Kidney (tissue), 14 donors: ENCODE measurements around the gene GNG3. TPM values are rescaled to one million over a fixed set of nuclear protein-coding genes. Genes with fewer than 3 reads are reported as not detected.
"Not testable (repeated sequence)": the region's sequence is repeated elsewhere in the genome, so short reads cannot be mapped to it uniquely, and the experiment has no call there.

Source experiments
- DNase-seq, 5 donors: peaks; one replicate each; pipeline ENCODE4 v3.0.0-alpha.2; 2013 to 2020
- FAIRE-seq: peaks from 2 replicates; lab custom pipeline; 2012; peaks lifted over from hg19 to GRCh38; lab: Jason Lieb, UNC
- H3K27ac ChIP-seq, 2 donors: one replicate each; pipeline ENCODE4 v1.7.0; 2013; ENCODE audit warnings: low read depth in 2 of 2, low read length in 2 of 2, inconsistent platforms in 1 of 2
- H3K27me3 ChIP-seq: one replicate; pipeline ENCODE4 v1.7.1; 2013; ENCODE audit warnings: low read length, inconsistent platforms; ENCODE audit not compliant: control insufficient read depth, insufficient read depth
- H3K36me3 ChIP-seq, 3 donors: one replicate each; pipeline versions ENCODE4 v1.7.0 to v1.7.1; 2013; ENCODE audit warnings: low read length in 3 of 3, control low read depth in 1 of 3, inconsistent platforms in 1 of 3; ENCODE audit not compliant: insufficient read depth in 3 of 3, control insufficient read depth in 2 of 3
- H3K4me1 ChIP-seq, 3 donors: one replicate each; pipeline versions ENCODE4 v1.7.0 to v1.7.1; 2013; ENCODE audit warnings: low read length in 3 of 3, inconsistent platforms in 1 of 3, low read depth in 1 of 3; ENCODE audit not compliant: control insufficient read depth in 2 of 3, insufficient read depth in 2 of 3
- H3K4me3 ChIP-seq, 3 donors: one replicate each; pipeline versions ENCODE4 v1.7.0 to v1.8.1; 2013; ENCODE audit warnings: low read length in 3 of 3, control low read depth in 1 of 3, inconsistent platforms in 1 of 3
- H3K9ac ChIP-seq, 3 donors: one replicate each; pipeline versions ENCODE4 v1.7.0 to v1.7.1; 2013; ENCODE audit warnings: low read length in 3 of 3, control low read depth in 1 of 3, inconsistent platforms in 1 of 3
- H3K9me3 ChIP-seq, 3 donors: one replicate each; pipeline versions ENCODE4 v1.7.0 to v1.7.1; 2013; ENCODE audit warnings: low read length in 3 of 3, control low read depth in 1 of 3, inconsistent platforms in 1 of 3; ENCODE audit not compliant: control insufficient read depth in 2 of 3, insufficient read depth in 1 of 3
- intact Hi-C: fragments of 100-400 bp; cut with DNase I; formaldehyde crosslinking; loops from one replicate; pipeline ENCODE4 v1.11.1; 2022
- polyA plus RNA-seq: library from polyadenylated mRNA; stranded (reverse); fragments of 350-450 nt; fragmentation: Illumina TruSeq; extraction: RNeasy Lipid Tissue Mini Kit (QIAGEN cat#74804); gene quantifications from one replicate; pipeline ENCODE4 v1.2.3, GENCODE V29; 2014; ENCODE audit warnings: low read depth, low replicate concordance; ENCODE audit not compliant: insufficient read depth
- total RNA-seq: library from RNA; stranded (reverse); fragmentation: NEBNext Ultra II Directional; extraction: Animal tissue kit (Norgen Biotek cat#: 25700); gene quantifications from one replicate; pipeline ENCODE4 v1.2.1, GENCODE V29; 2021
- TF ChIP-seq, protein P1 (sequence below): IDR thresholded peaks from 3 replicates; pipeline ENCODE4 v1.5.1; 2012; ENCODE audit warnings: mild to moderate bottlenecking, moderate library complexity, borderline replicate concordance; ENCODE audit not compliant: insufficient read depth; ENCODE audit errors: extremely low read depth
- donor health status: control.
- donor health status: control.
- donor health status: control.
- donor health status: control.
- donor health status: control.
- donor health status: DM: yes; HTN: yes; CAD: no.
- donor health status: Normal renal cell carcinoma (clear cell type).

GNG3 gene
- total and polyA plus RNA-seq, 2 donors from 2014 or later: 1.1 TPM; not detected in 1

DNA sequence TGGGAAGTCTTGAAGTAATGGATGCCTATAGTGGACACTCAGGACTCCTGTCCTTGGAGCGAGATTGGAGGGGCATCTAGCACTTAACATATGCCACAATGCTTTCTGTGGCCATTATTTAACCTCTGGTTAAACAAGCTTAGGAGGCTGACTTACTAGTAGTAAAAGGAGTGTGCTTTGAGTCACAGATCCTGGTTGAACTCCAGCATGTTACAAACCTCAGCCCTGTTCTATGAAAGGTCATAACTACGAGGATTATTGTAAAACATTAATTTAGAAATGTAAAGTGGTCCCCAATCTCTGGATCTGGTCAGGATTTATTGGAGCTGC, 34.3 kb upstream of the GNG3 start:
- FAIRE-seq (no peak), DNase-seq (no peak)
- no peaks in the 10 kb centered on the region for H3K9me3 ChIP-seq
- no peak overlapping the region for H3K27ac ChIP-seq
- TF ChIP-seq, protein P1, sequence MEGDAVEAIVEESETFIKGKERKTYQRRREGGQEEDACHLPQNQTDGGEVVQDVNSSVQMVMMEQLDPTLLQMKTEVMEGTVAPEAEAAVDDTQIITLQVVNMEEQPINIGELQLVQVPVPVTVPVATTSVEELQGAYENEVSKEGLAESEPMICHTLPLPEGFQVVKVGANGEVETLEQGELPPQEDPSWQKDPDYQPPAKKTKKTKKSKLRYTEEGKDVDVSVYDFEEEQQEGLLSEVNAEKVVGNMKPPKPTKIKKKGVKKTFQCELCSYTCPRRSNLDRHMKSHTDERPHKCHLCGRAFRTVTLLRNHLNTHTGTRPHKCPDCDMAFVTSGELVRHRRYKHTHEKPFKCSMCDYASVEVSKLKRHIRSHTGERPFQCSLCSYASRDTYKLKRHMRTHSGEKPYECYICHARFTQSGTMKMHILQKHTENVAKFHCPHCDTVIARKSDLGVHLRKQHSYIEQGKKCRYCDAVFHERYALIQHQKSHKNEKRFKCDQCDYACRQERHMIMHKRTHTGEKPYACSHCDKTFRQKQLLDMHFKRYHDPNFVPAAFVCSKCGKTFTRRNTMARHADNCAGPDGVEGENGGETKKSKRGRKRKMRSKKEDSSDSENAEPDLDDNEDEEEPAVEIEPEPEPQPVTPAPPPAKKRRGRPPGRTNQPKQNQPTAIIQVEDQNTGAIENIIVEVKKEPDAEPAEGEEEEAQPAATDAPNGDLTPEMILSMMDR: no peak
- peak overlapping the region in 1 of 3 donors; percentile 10 for H3K9ac ChIP-seq
- peaks cover 0 to 5% (median 2%) of the 10 kb centered on the region in 3 donors for H3K36me3 ChIP-seq
- intact Hi-C loops: no loop called here
- H3K27me3 ChIP-seq: no peaks in the 10 kb centered on the region
- peak overlapping the region in 1 of 3 donors; percentile 98 for H3K4me3 ChIP-seq
- peaks cover 0 to 14% (median 5%) of the 10 kb centered on the region in 3 donors for H3K4me1 ChIP-seq

- H3K36me3 ChIP-seq, H3K9me3 ChIP-seq, H3K27me3 ChIP-seq, intact Hi-C loops, FAIRE-seq, H3K4me3 ChIP-seq, DNase-seq, H3K27ac ChIP-seq, H3K9ac ChIP-seq: not testable (repeated sequence)
- H3K4me1 ChIP-seq: peaks cover 0 to 17% (median 8%) of the 10 kb centered on the region in 3 donors
Measured at GRCh38 chr11:62675415-62675814, 32.1 kb upstream of the GNG3 start.

GRCh38 chr11:62676698-62677097, 30.8 kb upstream of the GNG3 start:
- no peak for FAIRE-seq
- Histone ChIP-seq H3K27ac (no peak overlapping the region), H3K9me3 (no peaks in the 10 kb centered on the region), H3K36me3 (peaks cover 0 to 5% (median 2%) of the 10 kb centered on the region in 3 donors), H3K9ac (no peak overlapping the region), H3K4me3 (no peak overlapping the region), H3K27me3 (no peaks in the 10 kb centered on the region), H3K4me1 (peaks cover 0 to 14% (median 8%) of the 10 kb centered on the region in 3 donors)
- TF ChIP-seq, protein P1: no peak
- DNase-seq: no peak
- intact Hi-C loops: no loop called here

DNA sequence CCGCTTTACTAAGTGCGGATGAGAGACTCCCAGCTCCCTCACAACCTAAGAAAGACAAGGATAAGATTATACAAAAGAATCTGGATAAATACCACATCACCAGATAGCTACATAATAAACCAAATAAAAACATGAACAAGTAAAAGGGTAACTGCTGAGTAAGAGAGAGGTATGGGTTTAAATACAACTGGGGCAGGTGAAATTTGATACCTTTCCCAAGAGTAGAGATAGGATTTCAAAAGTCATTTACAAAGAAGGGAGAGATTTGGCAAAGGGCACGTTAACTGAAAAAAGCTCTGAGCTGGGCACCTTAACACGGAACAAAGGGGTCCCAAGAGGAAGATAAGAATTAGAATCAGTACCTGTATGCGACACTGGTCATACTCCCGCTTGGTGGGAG, 30.3 kb upstream of the GNG3 start:
- Histone ChIP-seq H3K4me1 (peaks cover 0 to 14% (median 8%) of the 10 kb centered on the region in 3 donors), H3K9me3 (no peaks in the 10 kb centered on the region), H3K9ac (no peak overlapping the region), H3K36me3 (peaks cover 0 to 5% (median 2%) of the 10 kb centered on the region in 3 donors), H3K4me3 (no peak overlapping the region), H3K27ac (no peak overlapping the region), H3K27me3 (no peaks in the 10 kb centered on the region)
- DNase-seq (no peak), FAIRE-seq (no peak)
- TF ChIP-seq, protein P1: no peak
- intact Hi-C loops: no loop called here
